Caco-2 (cell line): ENCODE results near the gene ZBED2. TPM values are rescaled to one million over a fixed set of nuclear protein-coding genes. Genes with fewer than 3 reads are reported as not detected.

ENCODE experiments used
- BruUV-seq: library from RNA; stranded (reverse); fragments of 400-500 nt; replicated peaks from 2 replicates; lab custom pipeline; 2021; lab: Mats Ljungman, UMichigan
- CTCF ChIA-PET: fragments of 300-600 bp; sonication (Branson Sonifier 250); formaldehyde crosslinking; loops from one replicate; lab custom pipeline; 2022; ENCODE audit warnings: antibody characterized with exemption; lab: Charles Lee
- POLR2A ChIA-PET: fragments of 300-600 bp; sonication (Branson Sonifier 250); formaldehyde crosslinking; loops from one replicate; lab custom pipeline; 2022; ENCODE audit warnings: antibody characterized with exemption; lab: Charles Lee
- DNase-seq, 2 experiments: peaks; one replicate each; pipeline versions ENCODE4 v3.0.0 to v3.0.0-alpha.2; 2020 to 2022
- H3K27me3 ChIP-seq: replicated peaks from 2 replicates; pipeline ENCODE4 v1.6.0; 2011; ENCODE audit warnings: low read length; ENCODE audit not compliant: control insufficient read depth, insufficient read depth
- H3K36me3 ChIP-seq: 2 replicates; pipeline ENCODE4 v1.5.1; 2011; ENCODE audit warnings: low read length; ENCODE audit not compliant: control insufficient read depth, insufficient read depth
- H3K4me1 ChIP-seq: fragments of 250-450 bp; sonication (Bioruptor Pico); 2 replicates; pipeline ENCODE4 v1.5.1; 2020; ENCODE audit warnings: mild to moderate bottlenecking
- H3K4me3 ChIP-seq: 2 replicates; pipeline ENCODE4 v1.5.1; 2011; ENCODE audit warnings: low read depth, mild to moderate bottlenecking, control low read depth, low read length
- H3K9me3 ChIP-seq: fragments of 250-450 bp; sonication (Bioruptor Pico); 2 replicates; pipeline ENCODE4 v1.5.1; 2020; ENCODE audit warnings: mild to moderate bottlenecking, moderate library complexity
- H3K27ac Mint-ChIP-seq: one replicate; pipeline ENCODE4 v1.8.0; 2022; ENCODE audit warnings: mixed read lengths; ENCODE audit not compliant: unreplicated experiment
- H3K27me3 Mint-ChIP-seq: one replicate; pipeline ENCODE4 v1.8.0; 2022; ENCODE audit warnings: mixed read lengths; ENCODE audit not compliant: insufficient read depth, unreplicated experiment
- H3K36me3 Mint-ChIP-seq: one replicate; pipeline ENCODE4 v1.8.0; 2022; ENCODE audit warnings: mild to moderate bottlenecking, mixed read lengths; ENCODE audit not compliant: insufficient read depth, unreplicated experiment
- H3K4me1 Mint-ChIP-seq: one replicate; pipeline ENCODE4 v1.8.0; 2022; ENCODE audit warnings: low read depth, mixed read lengths; ENCODE audit not compliant: unreplicated experiment
- H3K4me3 Mint-ChIP-seq: one replicate; pipeline ENCODE4 v1.8.0; 2022; ENCODE audit warnings: mild to moderate bottlenecking, moderate library complexity, mixed read lengths; ENCODE audit not compliant: unreplicated experiment
- H3K9me3 Mint-ChIP-seq: one replicate; pipeline ENCODE4 v1.8.0; 2022; ENCODE audit warnings: mixed read lengths; ENCODE audit not compliant: unreplicated experiment
- CTCF ChIP-seq, 2 experiments: fragments of 200-600 bp in 1 of 2; IDR thresholded peaks; 1 replicate in 1 of 2; 2 replicates in 1 of 2; pipeline versions ENCODE4 v1.5.1 to v1.8.0; 2011 to 2022; ENCODE audit warnings: antibody characterized with exemption in 1 of 2, control low read depth in 1 of 2, inconsistent platforms in 1 of 2, low read depth in 1 of 2, low read length in 1 of 2, mild to moderate bottlenecking in 1 of 2, moderate library complexity in 1 of 2; ENCODE audit not compliant: insufficient read depth in 1 of 2, severe bottlenecking in 1 of 2, unreplicated experiment in 1 of 2
- intact Hi-C: fragments of 100-400 bp; cut with micrococcal nuclease; formaldehyde crosslinking; loops from one replicate; pipeline ENCODE4 v1.10.0; 2022; ENCODE audit not compliant: unreplicated experiment
- total RNA-seq: library from RNA; stranded (reverse); gene quantifications from 2 replicates; pipeline ENCODE4 v1.2.3, GENCODE V29; 2022

The ZBED2 gene
- total RNA-seq, 1 experiment from 2014 or later, result 0.20 TPM

GRCh38 chr3:111617912-111618601 is 22.9 kb upstream of the ZBED2 start:
- H3K4me3 Mint-ChIP-seq, result no peak overlapping the region
- intact Hi-C loops, result no loop called here

GRCh38 chr3:111617406-111617805 is 22.3 kb upstream of the ZBED2 start:
- DNase-seq, result no peak
- H3K27me3 Mint-ChIP-seq, result no peaks in the 10 kb centered on the region
- ChIA-PET POLR2A (no interaction called here), CTCF (no interaction called here)
- TF ChIP-seq CTCF (IDR thresholded peaks at IDR 0.05; ENCODE audit: insufficient read depth in 1 of 2, low read depth in 1 of 2, low read length in 1 of 2, severe bottlenecking in 1 of 2, unreplicated experiment in 1 of 2), result no peak
- H3K9me3 Mint-ChIP-seq, result no peaks in the 10 kb centered on the region
- no peaks in the 10 kb centered on the region; the same call in none of the 2 replicates for H3K9me3 ChIP-seq
- intact Hi-C loops, result no loop called here
- no TSS peak for BruUV-seq
- H3K27me3 ChIP-seq, result no peaks in the 10 kb centered on the region
- H3K4me3 Mint-ChIP-seq, result no peak overlapping the region
- no peaks in the 10 kb centered on the region for H3K4me1 Mint-ChIP-seq
- H3K36me3 Mint-ChIP-seq, result no peaks in the 10 kb centered on the region
- no peak overlapping the region for H3K27ac Mint-ChIP-seq
- H3K4me3 ChIP-seq, result no peak overlapping the region
- no peaks in the 10 kb centered on the region for H3K36me3 ChIP-seq
- H3K4me1 ChIP-seq, result no peaks in the 10 kb centered on the region

More at GRCh38 chr3:111617912-111618601, 22.9 kb upstream of the ZBED2 start:
- no peak for DNase-seq
- Mint-ChIP-seq H3K36me3 (no peaks in the 10 kb centered on the region), H3K27me3 (no peaks in the 10 kb centered on the region), H3K9me3 (no peaks in the 10 kb centered on the region), H3K4me1 (no peaks in the 10 kb centered on the region), H3K27ac (no peak overlapping the region)
- ChIA-PET POLR2A (no interaction called here), CTCF (no interaction called here)
- no peak overlapping the region for H3K4me3 ChIP-seq
- no peaks in the 10 kb centered on the region for H3K4me1 ChIP-seq
- H3K36me3 ChIP-seq, result no peaks in the 10 kb centered on the region
- H3K27me3 ChIP-seq, result no peaks in the 10 kb centered on the region
- no TSS peak for BruUV-seq
- H3K9me3 ChIP-seq, result no peaks in the 10 kb centered on the region; the same call in none of the 2 replicates
- no peak for TF ChIP-seq CTCF (IDR thresholded peaks at IDR 0.05; ENCODE audit: insufficient read depth in 1 of 2, low read depth in 1 of 2, low read length in 1 of 2, severe bottlenecking in 1 of 2, unreplicated experiment in 1 of 2)

- no peaks in the 10 kb centered on the region for H3K9me3 Mint-ChIP-seq
- H3K4me3 ChIP-seq, result no peak overlapping the region
- no peak overlapping the region for H3K4me3 Mint-ChIP-seq
- no peaks in the 10 kb centered on the region for H3K27me3 ChIP-seq
- H3K27me3 Mint-ChIP-seq, result peaks cover under 1% of the 10 kb centered on the region
- no peak for TF ChIP-seq CTCF (IDR thresholded peaks at IDR 0.05; ENCODE audit: insufficient read depth in 1 of 2, low read depth in 1 of 2, low read length in 1 of 2, severe bottlenecking in 1 of 2, unreplicated experiment in 1 of 2)
- H3K36me3 Mint-ChIP-seq, result no peaks in the 10 kb centered on the region
- CTCF ChIA-PET, result interaction anchor here (1.0 kb wide), 1 partner anchor 39 kb away, joined by 3 read pairs; no protein-coding TSS in a partner anchor
- no peaks in the 10 kb centered on the region for H3K4me1 ChIP-seq
- H3K9me3 ChIP-seq, result no peaks in the 10 kb centered on the region; the same call in 1 of the 2 replicates
- H3K4me1 Mint-ChIP-seq, result no peaks in the 10 kb centered on the region
- POLR2A ChIA-PET, result no interaction called here
- no TSS peak for BruUV-seq
- DNase-seq, result no peak
- intact Hi-C loops, result no loop called here
- no peak overlapping the region for H3K27ac Mint-ChIP-seq
- H3K36me3 ChIP-seq, result no peaks in the 10 kb centered on the region
Observed at GRCh38 chr3:111616417-111617105, 21.4 kb upstream of the ZBED2 start.
